Endothelial cell of umbilical vein (primary cell): ENCODE data around the gene RNASEH1. TPM values are rescaled to one million over a fixed set of nuclear protein-coding genes. Genes with fewer than 3 reads are reported as not detected.
A peak's percentile ranks its signal among the peaks of the same experiment; 100 is the strongest.

Experiments used
- BruUV-seq: library from RNA; stranded (reverse); fragments of 400-500 nt; replicated peaks from 2 replicates; lab custom pipeline; 2021; lab: Mats Ljungman, UMichigan
- CTCF ChIA-PET: fragments of 300-600, 350-600 bp; sonication (Branson Sonifier 250); formaldehyde crosslinking; loops from one replicate; lab custom pipeline; 2021; ENCODE audit warnings: antibody characterized with exemption, inconsistent platforms; lab: Charles Lee
- POLR2A ChIA-PET: fragments of 300-600, 350-600 bp; sonication (Branson Sonifier 250); formaldehyde crosslinking; loops from one replicate; lab custom pipeline; 2021; ENCODE audit warnings: antibody characterized with exemption, inconsistent platforms; lab: Charles Lee
- DNase-seq: peaks from one replicate; pipeline ENCODE4 v3.0.0-alpha.2; 2011; ENCODE audit warnings: low read depth, low spot score
- FAIRE-seq: peaks from 2 replicates; lab custom pipeline; 2011; peaks lifted over from hg19 to GRCh38; lab: Jason Lieb, UNC
- H2AFZ ChIP-seq: 2 replicates; pipeline ENCODE4 v1.6.0; 2012; ENCODE audit warnings: low read depth, low read length, control low read depth, inconsistent platforms
- H3K27ac ChIP-seq: 2 replicates; pipeline ENCODE4 v1.5.1; 2011; ENCODE audit warnings: low read depth, mild to moderate bottlenecking, control low read depth, low read length, moderate library complexity; ENCODE audit not compliant: insufficient read depth
- H3K27me3 ChIP-seq, 2 experiments: 2 replicates each; pipeline versions ENCODE4 v1.6.0 to v1.6.1; 2011; ENCODE audit warnings: low read length in 2 of 2, mixed read lengths in 1 of 2; ENCODE audit not compliant: control insufficient read depth in 2 of 2, insufficient read depth in 2 of 2
- H3K36me3 ChIP-seq, 2 experiments: 2 replicates in 1 of 2; 3 replicates in 1 of 2; pipeline ENCODE4 v1.5.1; 2011; ENCODE audit warnings: low read length in 2 of 2, mild to moderate bottlenecking in 1 of 2, moderate library complexity in 1 of 2; ENCODE audit not compliant: control insufficient read depth in 2 of 2, insufficient read depth in 2 of 2; ENCODE audit errors: extremely low read depth in 1 of 2
- H3K4me1 ChIP-seq: 3 replicates; pipeline ENCODE4 v1.5.1; 2011; ENCODE audit warnings: mild to moderate bottlenecking, low read length; ENCODE audit not compliant: control insufficient read depth, insufficient read depth; ENCODE audit errors: extremely low read depth
- H3K4me2 ChIP-seq: 2 replicates; pipeline ENCODE4 v1.6.1; 2011; ENCODE audit warnings: low read length, control low read depth, mixed read lengths; ENCODE audit not compliant: insufficient read depth
- H3K4me3 ChIP-seq, 3 experiments: fragments of 200-600 bp in 1 of 3; sonication (generic), shearing (Covaris generic) in 1 of 3; replicated peaks in 1 of 3; 2 replicates each; pipeline ENCODE4 v1.5.1; 2011 to 2016; ENCODE audit warnings: control low read depth in 3 of 3, low read length in 3 of 3, mild to moderate bottlenecking in 2 of 3, inconsistent platforms in 1 of 3, low read depth in 1 of 3, moderate library complexity in 1 of 3; ENCODE audit not compliant: insufficient read depth in 1 of 3
- H3K79me2 ChIP-seq: 2 replicates; pipeline ENCODE4 v1.6.0; 2012; ENCODE audit warnings: low read length, inconsistent platforms; ENCODE audit not compliant: control insufficient read depth, insufficient read depth
- H3K9ac ChIP-seq: replicated peaks from 2 replicates; pipeline ENCODE3; 2011; ENCODE audit warnings: low read length, control low read depth; ENCODE audit not compliant: insufficient read depth; ENCODE audit errors: extremely low read depth
- H3K9me1 ChIP-seq: replicated peaks from 3 replicates; pipeline ENCODE4 v1.6.0; 2011; ENCODE audit warnings: mild to moderate bottlenecking, low read length; ENCODE audit not compliant: control insufficient read depth, insufficient read depth; ENCODE audit errors: extremely low read depth
- H3K9me3 ChIP-seq: replicated peaks from 2 replicates; pipeline ENCODE4 v1.5.1; 2012; ENCODE audit warnings: low read length, inconsistent platforms; ENCODE audit not compliant: control insufficient read depth, insufficient read depth
- H4K20me1 ChIP-seq: replicated peaks from 2 replicates; pipeline ENCODE3; 2011; ENCODE audit warnings: mild to moderate bottlenecking, low read length; ENCODE audit not compliant: control insufficient read depth, insufficient read depth; ENCODE audit errors: extremely low read depth
- EZH2 ChIP-seq: IDR thresholded peaks from 2 replicates; pipeline ENCODE4 v1.6.1; 2012; ENCODE audit warnings: borderline replicate concordance, low read depth, mild to moderate bottlenecking, moderate library complexity, low read length, inconsistent platforms; ENCODE audit not compliant: severe bottlenecking
- FOS ChIP-seq: IDR thresholded peaks from 2 replicates; pipeline ENCODE4 v1.6.1; 2011; ENCODE audit warnings: mild to moderate bottlenecking, low read length, moderate library complexity, borderline replicate concordance; ENCODE audit not compliant: insufficient read depth
- GATA2 ChIP-seq: IDR thresholded peaks from 2 replicates; pipeline ENCODE4 v1.7.0; 2011; ENCODE audit warnings: low read depth, mild to moderate bottlenecking, moderate library complexity, mixed read lengths, low read length; ENCODE audit not compliant: insufficient read length, insufficient read depth
- JUN ChIP-seq: IDR thresholded peaks from 2 replicates; pipeline ENCODE4 v1.6.1; 2011; ENCODE audit warnings: borderline replicate concordance, low read depth; ENCODE audit not compliant: insufficient read length, insufficient read depth
- MYC ChIP-seq: IDR thresholded peaks from one replicate; pipeline ENCODE4 v1.6.1; 2011; ENCODE audit warnings: mild to moderate bottlenecking, low read depth, low read length
- POLR2A ChIP-seq: IDR thresholded peaks from 2 replicates; pipeline ENCODE4 v1.6.1; 2012; ENCODE audit warnings: low read depth, mild to moderate bottlenecking, control low read depth, low read length
- POLR2AphosphoS5 ChIP-seq: IDR thresholded peaks from 2 replicates; pipeline ENCODE4 v1.6.1; 2012; ENCODE audit warnings: low read depth, mild to moderate bottlenecking, control low read depth, low read length, moderate library complexity; ENCODE audit not compliant: insufficient read depth
- dilution Hi-C: fragments of 300-500 bp; cut with MboI; formaldehyde crosslinking; loops from one replicate; pipeline ENCODE4 v1.15.0; 2019; ENCODE audit warnings: low sequenced_read_pairs; ENCODE audit not compliant: extremely low pct_ligation_motif_present
- intact Hi-C: fragments of 100-400 bp; cut with micrococcal nuclease; formaldehyde crosslinking; loops from one replicate; pipeline ENCODE4 v1.10.0; 2022
- polyA plus RNA-seq, 4 experiments: library from polyadenylated mRNA; depleted of rRNA in 3 of 4; stranded (reverse) in 3 of 4; unstranded in 1 of 4; fragments of >200 nt; gene quantifications; 2 replicates each; pipeline versions ENCODE4 v1.2.1 to v1.2.3, GENCODE V29; 2011 to 2012; ENCODE audit warnings: missing spikeins in 1 of 4
- total RNA-seq: library from RNA; stranded (reverse); gene quantifications from 2 replicates; pipeline ENCODE4 v1.2.3, GENCODE V29; 2021
- TF ChIP-seq, protein P1 (sequence below), 2 donors: IDR thresholded peaks; 1 replicate in 1 of 2; 2 replicates in 1 of 2; pipeline ENCODE4 v1.5.1; 2011; ENCODE audit warnings: low read length in 2 of 2, mild to moderate bottlenecking in 2 of 2, moderate library complexity in 2 of 2, control low read depth in 1 of 2, inconsistent platforms in 1 of 2, low read depth in 1 of 2; ENCODE audit not compliant: insufficient read depth in 1 of 2; ENCODE audit errors: extremely low read depth in 1 of 2
- TF ChIP-seq, protein P2 (sequence below): IDR thresholded peaks from 2 replicates; pipeline ENCODE4 v1.6.1; 2011; ENCODE audit not compliant: insufficient read depth, insufficient read length

The RNASEH1 gene
- total and polyA plus RNA-seq, 2 donors (not counting 3 experiments of a cell fraction or from before 2014, with no cell fraction given): 12.8 to 30.8 TPM

DNA sequence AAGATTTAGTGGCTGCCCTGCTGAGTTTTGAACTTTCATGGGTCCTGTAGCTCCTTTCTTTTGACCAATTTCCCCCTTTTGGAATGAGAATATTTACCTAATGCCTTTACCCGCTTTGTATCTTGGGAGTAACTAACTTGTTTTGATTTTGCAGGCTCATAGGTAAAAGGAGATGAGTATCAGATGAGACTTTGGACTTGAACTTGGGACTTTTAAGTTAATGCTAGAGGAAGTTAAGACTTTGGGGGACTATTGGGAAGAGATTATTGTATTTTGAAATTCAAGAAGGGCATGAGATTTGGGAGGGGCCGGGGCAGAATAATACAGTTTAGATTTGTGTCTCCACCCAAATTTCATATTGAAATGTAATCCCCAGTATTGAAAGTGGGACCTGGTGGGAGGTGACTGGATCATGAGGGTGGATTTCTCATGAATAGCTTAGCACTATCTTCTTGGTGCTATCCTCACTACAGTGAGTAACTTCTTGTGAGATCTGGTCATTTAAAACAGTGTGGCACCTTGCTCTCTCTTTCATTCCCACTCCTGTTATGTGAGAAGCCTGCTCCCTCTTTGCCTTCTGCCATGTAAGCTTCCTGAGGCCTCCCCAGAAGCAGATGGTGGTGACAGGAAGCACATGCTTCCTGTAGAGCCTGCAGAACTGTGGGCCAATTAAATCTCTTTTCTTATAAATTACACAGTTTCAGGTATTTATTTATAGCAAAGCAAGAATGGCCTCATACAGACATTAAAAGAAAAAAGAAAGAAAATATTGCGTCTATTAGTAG is 44.9 kb downstream of the RNASEH1 start:
- Histone ChIP-seq H3K4me3 (no peak overlapping the region), H3K9me3 (no peaks in the 10 kb centered on the region), H3K79me2 (peaks cover 5% of the 10 kb centered on the region), H3K36me3 (peaks cover 13 to 14% of the 10 kb centered on the region in 2 experiments), H3K4me1 (peaks cover 5% of the 10 kb centered on the region), H3K9ac (no peak overlapping the region), H4K20me1 (no peaks in the 10 kb centered on the region), H3K27me3 (no peaks in the 10 kb centered on the region), H3K27ac (no peak overlapping the region), H2AFZ (no peak overlapping the region), H3K9me1 (no peaks in the 10 kb centered on the region), H3K4me2 (no peak overlapping the region)
- FAIRE-seq (no peak), DNase-seq (peak; percentile 16)
- ChIA-PET CTCF (interaction anchor here (0.9 to 1.7 kb wide), 4 partner anchors 8 to 43 kb away, joined by 3 to 7 read pairs (median 3); no protein-coding TSS in a partner anchor), POLR2A (no interaction called here)
- no peak for TF ChIP-seq GATA2
- no peak for TF ChIP-seq POLR2AphosphoS5
- intact Hi-C loops: no loop called here
- dilution Hi-C loops: no loop called here
- BruUV-seq: no TSS peak

- Histone ChIP-seq H3K27me3 (no peaks in the 10 kb centered on the region), H3K27ac (no peak overlapping the region), H3K9ac (no peak overlapping the region), H4K20me1 (no peaks in the 10 kb centered on the region), H3K4me3 (no peak overlapping the region), H3K9me3 (no peaks in the 10 kb centered on the region), H3K4me1 (no peaks in the 10 kb centered on the region), H3K36me3 (peaks cover 13 to 14% of the 10 kb centered on the region in 2 experiments), H3K79me2 (peaks cover 2% of the 10 kb centered on the region), H3K4me2 (no peak overlapping the region), H2AFZ (no peak overlapping the region), H3K9me1 (no peaks in the 10 kb centered on the region)
- no TSS peak for BruUV-seq
- ChIA-PET CTCF (no interaction called here), POLR2A (no interaction called here)
- intact Hi-C loops: no loop called here
- DNase-seq (no peak), FAIRE-seq (no peak)
- TF ChIP-seq, protein P1, sequence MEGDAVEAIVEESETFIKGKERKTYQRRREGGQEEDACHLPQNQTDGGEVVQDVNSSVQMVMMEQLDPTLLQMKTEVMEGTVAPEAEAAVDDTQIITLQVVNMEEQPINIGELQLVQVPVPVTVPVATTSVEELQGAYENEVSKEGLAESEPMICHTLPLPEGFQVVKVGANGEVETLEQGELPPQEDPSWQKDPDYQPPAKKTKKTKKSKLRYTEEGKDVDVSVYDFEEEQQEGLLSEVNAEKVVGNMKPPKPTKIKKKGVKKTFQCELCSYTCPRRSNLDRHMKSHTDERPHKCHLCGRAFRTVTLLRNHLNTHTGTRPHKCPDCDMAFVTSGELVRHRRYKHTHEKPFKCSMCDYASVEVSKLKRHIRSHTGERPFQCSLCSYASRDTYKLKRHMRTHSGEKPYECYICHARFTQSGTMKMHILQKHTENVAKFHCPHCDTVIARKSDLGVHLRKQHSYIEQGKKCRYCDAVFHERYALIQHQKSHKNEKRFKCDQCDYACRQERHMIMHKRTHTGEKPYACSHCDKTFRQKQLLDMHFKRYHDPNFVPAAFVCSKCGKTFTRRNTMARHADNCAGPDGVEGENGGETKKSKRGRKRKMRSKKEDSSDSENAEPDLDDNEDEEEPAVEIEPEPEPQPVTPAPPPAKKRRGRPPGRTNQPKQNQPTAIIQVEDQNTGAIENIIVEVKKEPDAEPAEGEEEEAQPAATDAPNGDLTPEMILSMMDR (IDR thresholded peaks at IDR 0.05; ENCODE audit: extremely low read depth in 1 of 2, insufficient read depth in 1 of 2, low read depth in 1 of 2, low read length in 2 of 2): no peak
- TF ChIP-seq POLR2AphosphoS5 (no peak), POLR2A (no peak), EZH2 (no peak), JUN (no peak), FOS (no peak), MYC (no peak), GATA2 (no peak)
- TF ChIP-seq, protein P2, sequence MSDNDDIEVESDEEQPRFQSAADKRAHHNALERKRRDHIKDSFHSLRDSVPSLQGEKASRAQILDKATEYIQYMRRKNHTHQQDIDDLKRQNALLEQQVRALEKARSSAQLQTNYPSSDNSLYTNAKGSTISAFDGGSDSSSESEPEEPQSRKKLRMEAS: no peak
- dilution Hi-C loops: no loop called here
Measured at GRCh38 chr2:3512086-3512485, 46.0 kb downstream of the RNASEH1 start.
